Activated naive CD4-positive, alpha-beta T cell (primary cell): ENCODE data around the gene ZBP1.

ENCODE experiments used
- DNase-seq, 4 experiments: peaks; one replicate each; lab custom pipeline; 2025; lab: John Stamatoyannopoulos, UW

ZBP1 gene

DNA sequence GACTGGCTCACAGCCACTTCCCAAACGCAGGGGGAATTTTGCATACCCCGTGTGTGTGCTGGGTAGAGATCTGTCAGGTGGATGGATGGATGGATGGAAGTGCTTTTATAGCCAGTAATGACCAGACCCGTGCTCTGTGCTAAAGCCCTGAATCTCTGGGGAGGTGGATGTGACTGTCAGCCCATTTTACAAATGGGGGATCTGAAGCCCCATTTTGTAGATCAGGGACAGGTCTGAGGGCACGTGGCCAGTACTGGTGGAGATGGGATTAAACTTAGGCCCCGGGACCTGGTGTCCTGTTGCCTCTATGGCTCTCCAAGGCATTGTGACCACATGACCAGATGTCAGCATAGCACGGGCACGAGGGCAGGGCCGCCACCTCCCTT is 38.2 kb upstream of the ZBP1 start:
- no peak for DNase-seq

GRCh38 chr20:57657535-57658446 is 37.6 kb upstream of the ZBP1 start:
- DNase-seq, result peak in 2 of 4 experiments; percentile 38 to 57

DNA sequence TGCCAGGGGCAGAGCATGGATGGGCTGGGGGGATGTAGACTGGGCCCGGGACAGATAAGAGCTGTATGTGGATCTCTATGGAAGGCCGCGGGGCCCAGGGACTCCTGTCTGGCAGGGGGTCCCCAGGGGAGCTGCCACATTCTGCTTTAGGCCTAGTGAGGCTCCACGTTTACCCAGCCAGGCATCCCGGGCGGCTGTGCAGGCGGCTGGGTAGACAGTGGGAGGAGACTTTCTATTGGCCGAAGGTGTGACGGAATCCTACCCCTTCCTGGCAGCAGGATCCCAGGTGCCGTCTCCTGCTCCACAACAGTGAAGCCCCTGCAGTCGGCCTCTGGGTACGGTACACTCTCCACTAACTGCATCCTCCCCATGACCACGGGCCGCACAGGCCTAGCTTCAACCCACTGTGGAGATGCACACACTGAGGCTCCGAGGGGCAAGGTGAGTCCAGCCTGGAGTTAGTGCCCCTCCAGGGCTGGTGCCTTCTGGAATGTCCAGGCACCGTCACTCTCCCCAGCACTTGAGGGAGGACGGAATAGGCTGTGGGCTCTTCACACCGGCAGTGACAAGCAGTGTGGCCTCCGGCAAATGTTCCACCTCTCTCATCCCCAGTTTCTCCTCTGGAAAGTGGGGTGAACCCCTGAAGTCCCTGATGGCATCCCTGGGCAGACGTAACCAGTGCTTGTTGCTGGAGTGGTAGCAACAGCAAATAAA is 36.8 kb upstream of the ZBP1 start:
- no peak for DNase-seq

- DNase-seq, result no peak
Observed at GRCh38 chr20:57656252-57656820, 36.1 kb upstream of the ZBP1 start.

DNA sequence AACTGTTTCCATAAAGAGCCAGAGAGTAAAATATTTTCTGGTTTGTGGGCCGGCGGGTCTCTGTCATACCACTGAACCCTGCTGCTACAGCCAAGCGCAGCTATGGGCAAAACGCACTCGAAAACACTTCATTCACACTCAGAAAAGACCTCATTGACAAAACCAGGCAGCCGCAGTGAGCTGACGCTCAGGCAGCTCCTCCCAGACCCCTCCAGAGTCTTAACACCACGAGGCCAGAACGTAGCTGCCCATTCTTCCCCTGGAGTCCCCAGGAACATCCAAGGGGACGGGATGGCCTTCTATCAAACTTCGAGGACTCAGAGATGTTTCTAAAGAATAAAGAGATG is 35.6 kb upstream of the ZBP1 start:
- DNase-seq, result no peak

DNA sequence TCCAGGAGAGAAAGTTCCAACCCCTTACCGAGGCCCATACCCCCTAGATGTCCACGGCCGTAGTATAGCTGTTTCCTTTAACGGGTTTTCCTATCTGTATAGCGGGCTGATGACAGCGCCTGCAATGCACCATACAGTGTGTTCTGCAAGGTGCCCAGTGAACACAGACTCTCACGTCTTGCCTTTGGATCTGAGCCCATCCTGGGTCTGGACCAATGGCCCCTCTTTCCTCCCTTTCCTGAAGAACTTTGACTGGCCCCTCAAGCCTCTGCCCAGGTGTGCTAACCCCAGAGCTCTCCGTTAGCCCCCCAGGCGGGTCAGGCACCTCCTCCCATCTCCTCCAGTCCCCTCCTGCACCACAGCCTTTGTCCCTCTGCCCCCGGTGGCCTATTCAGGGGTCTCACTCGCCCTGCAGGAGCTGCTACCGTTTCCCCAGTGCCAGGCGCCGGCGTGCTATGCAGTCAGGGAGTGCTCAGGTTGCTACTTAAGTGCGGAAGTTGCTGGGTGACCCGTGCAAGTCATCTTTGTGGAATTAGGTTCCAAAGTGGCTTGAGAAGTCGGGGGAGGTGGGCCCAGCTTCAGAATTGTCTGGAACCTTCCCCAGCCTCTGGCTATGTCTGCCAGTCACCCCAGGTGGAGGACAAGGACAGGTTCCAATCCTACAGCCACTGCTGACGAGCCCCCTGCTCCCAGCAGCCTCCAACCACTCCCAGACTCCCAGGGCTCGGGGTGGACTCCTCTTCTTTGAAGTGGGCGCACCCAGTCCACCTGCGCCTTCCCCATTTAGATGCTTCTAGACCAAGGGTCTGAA is 35.0 kb upstream of the ZBP1 start:
- DNase-seq, result no peak

DNA sequence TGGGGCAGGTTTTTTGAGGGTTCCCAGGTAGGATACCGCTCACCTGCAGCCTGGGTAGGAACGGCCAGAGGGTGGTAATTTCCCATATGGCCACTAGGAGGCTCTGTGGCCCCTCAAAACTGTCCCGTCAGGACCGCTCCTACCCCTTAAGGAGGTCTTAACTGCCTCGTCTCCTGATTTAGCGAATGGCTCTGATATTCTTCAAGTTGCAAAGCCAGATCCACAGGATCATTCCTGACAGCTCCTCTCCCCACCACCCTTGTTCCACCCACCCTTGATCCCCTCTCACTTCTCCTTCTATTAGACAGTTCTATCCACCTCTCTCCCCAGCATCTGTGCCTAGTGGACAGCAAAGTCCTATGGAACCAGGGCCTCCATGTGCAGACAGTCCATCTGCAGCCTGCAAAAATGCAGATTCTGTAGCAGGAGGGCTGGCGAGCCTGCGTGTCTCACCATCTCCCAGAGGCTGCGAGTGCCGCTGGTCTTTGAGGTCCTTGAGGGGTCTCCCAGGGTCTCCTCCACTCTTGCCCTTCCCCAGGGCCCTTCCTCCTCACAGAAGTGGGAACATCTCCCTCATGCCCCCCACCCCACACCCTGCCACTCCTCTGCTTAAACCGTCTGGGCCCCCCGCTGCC is 34.3 kb upstream of the ZBP1 start:
- peak in 3 of 4 experiments; percentile 19 to 36 (median 31) for DNase-seq

GRCh38 chr20:57653910-57654309 is 33.7 kb upstream of the ZBP1 start:
- DNase-seq, result no peak

GRCh38 chr20:57653546-57653900 is 33.3 kb upstream of the ZBP1 start:
- DNase-seq, result no peak

DNA sequence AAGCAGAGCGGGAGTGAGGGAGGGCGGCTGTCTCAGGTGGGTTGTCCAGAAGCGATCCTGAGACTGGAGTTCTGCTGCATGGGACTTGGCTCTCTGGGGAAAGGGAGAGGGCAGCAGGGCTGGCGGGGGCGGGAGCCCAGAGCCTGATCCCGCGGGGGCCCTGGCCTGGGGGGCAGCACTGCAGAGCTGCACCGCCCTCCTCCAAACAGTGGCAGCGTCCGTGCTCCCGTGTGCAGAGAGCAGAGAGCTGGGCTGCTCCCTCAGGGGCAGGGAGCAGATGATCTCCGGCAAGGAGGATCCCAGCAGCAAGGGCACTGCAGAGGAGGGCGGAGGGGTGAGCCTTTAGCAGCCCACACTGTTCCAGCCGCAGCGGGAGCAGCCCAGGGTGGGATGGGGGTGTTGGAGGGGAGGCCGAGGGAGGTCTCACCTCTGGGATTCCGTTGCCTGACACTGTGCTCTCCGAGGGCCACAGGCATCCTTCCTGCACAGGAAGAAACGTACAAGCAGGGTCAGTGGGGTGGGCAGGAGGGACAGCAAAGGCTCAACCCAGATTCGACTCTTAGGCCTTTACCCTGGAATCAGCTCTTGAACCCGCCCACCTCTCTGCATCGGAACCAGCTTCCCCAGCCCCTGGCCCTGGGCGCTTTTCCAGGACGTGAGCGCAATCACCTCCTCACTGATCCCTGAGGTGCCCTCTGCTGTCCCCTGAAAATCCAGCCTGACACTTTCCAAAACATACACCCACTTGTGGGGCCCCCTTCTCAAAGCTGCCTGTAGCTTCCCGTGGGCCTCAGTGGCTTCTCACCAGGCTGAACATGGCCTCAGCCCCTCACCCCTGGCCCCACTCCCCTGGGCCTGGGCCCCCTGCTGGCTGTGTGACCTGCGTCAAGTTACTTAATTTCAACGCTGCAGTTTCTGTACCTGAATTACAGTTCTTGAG is 32.6 kb upstream of the ZBP1 start:
- DNase-seq, result no peak

- no peak for DNase-seq
Observed at GRCh38 chr20:57651881-57652605, 31.8 kb upstream of the ZBP1 start.

- DNase-seq, result no peak
Observed at GRCh38 chr20:57650756-57651483, 30.7 kb upstream of the ZBP1 start.

DNA sequence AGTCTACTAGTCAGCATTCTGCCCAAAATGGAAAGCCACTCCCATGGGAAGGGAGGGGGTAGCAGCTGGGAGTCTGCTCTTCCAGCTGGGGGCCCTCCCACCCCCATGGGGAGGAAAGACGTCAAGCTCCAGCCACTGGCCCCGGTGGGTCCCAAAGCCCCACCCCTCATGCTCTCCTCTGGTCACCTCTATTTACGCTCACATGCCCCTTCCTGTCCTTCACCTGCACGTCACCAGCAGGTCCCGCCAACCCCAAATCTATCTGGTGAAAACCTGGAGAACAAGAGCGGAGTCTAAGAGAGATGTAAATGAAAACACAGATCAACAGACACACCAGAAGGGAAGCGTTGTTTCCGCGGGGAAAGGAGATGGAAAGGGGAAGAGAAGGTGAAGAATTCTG is 30.0 kb upstream of the ZBP1 start:
- no peak for DNase-seq

DNA sequence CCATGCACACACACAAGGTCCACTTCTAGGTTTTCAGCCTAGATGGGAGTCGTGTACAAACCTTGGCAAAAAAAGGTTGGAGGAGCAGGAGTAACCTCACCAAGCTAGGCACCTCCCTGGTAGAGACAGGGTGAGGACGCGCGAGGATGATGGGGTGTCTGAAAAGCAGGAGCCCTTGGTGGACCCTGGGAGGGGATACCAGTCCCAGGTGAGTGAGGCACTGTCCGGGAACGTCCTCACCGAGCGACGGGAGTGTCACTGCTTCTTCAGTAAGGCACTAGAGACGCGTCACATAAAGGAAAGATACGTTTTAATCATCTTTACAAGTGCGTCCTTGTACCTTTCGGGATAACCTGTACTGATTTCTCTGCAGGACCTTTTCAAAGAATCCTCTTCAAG is 29.4 kb upstream of the ZBP1 start:
- no peak for DNase-seq

DNA sequence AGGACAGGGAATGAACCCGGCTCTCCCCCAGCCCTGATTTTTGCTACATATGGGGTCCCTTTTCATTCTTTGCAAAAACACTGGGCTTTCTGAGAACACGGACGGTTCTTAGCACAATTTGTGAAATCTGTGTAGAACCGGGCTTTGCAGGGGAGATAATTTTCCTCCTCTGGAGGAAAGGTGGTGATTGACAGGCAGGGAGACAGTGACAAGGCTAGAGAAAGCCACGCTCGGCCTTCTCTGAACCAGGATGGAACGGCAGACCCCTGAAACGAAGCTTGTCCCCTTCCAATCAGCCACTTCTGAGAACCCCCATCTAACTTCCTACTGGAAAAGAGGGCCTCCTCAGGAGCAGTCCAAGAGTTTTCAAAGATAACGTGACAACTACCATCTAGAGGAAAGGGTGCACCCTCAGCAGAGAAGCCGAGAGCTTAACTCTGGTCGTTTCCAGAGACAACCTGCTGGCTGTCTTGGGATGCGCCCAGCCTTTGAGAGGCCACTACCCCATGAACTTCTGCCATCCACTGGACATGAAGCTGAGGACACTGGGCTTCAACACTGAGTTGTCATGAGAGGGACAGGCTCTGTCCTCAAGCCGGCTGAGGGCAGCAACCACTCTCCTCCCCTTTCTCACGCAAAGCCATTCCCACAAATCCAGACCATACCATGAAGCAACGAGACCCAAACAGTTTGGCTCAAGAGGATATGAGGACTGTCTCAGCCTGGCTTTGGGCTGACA is 28.8 kb upstream of the ZBP1 start:
- DNase-seq, result no peak

GRCh38 chr20:57647933-57648785 is 27.9 kb upstream of the ZBP1 start:
- no peak for DNase-seq
